ENCODE results near the gene RIPOR3.

The RIPOR3 gene

GRCh38 chr20:50559856-50560638 lies 131.3 kb downstream of the RIPOR3 start:
- no peak for TF ChIP-seq CTCF (IDR thresholded peaks at IDR 0.05; ENCODE audit: extremely low read depth, missing control alignments)
- DNase-seq (ENCODE audit: low spot score): no peak

- DNase-seq (ENCODE audit: low spot score): no peak
- no peak for TF ChIP-seq CTCF (IDR thresholded peaks at IDR 0.05; ENCODE audit: extremely low read depth, missing control alignments)
Measured at GRCh38 chr20:50559149-50559548, 132.2 kb downstream of the RIPOR3 start.

- no peak for TF ChIP-seq CTCF (IDR thresholded peaks at IDR 0.05; ENCODE audit: extremely low read depth, missing control alignments)
Measured at GRCh38 chr20:50558483-50558925, 132.8 kb downstream of the RIPOR3 start.

GRCh38 chr20:50557549-50558134 lies 133.7 kb downstream of the RIPOR3 start:
- no peak for TF ChIP-seq CTCF (IDR thresholded peaks at IDR 0.05; ENCODE audit: extremely low read depth, missing control alignments)
- DNase-seq (ENCODE audit: low spot score): no peak

More at GRCh38 chr20:50558483-50558925, 132.8 kb downstream of the RIPOR3 start:
- no peak for DNase-seq (ENCODE audit: low spot score)

- TF ChIP-seq CTCF (IDR thresholded peaks at IDR 0.05; ENCODE audit: extremely low read depth, missing control alignments): no peak
- DNase-seq (ENCODE audit: low spot score): no peak
Measured at GRCh38 chr20:50555662-50556061, 135.7 kb downstream of the RIPOR3 start.

GRCh38 chr20:50554694-50555579 lies 136.4 kb downstream of the RIPOR3 start:
- no peak for DNase-seq (ENCODE audit: low spot score)

More at GRCh38 chr20:50554694-50555579, 136.4 kb downstream of the RIPOR3 start:
- TF ChIP-seq CTCF (IDR thresholded peaks at IDR 0.05; ENCODE audit: extremely low read depth, missing control alignments): no peak

Data from GM20000 (cell line).